Central memory CD4-positive, alpha-beta T cell (primary cell): ENCODE measurements around the gene CHST7.

ENCODE experiments used
- DNase-seq: peaks from one replicate; pipeline ENCODE4 v3.0.0; 2022

CHST7 gene

GRCh38 chrX:46610070-46610658 is 36.6 kb downstream of the CHST7 start:
- no peak for DNase-seq

- peak; percentile 73 for DNase-seq
Observed at GRCh38 chrX:46611658-46612362, 38.2 kb downstream of the CHST7 start.

- no peak for DNase-seq
Observed at GRCh38 chrX:46617906-46618305, 44.3 kb downstream of the CHST7 start.

GRCh38 chrX:46618947-46619346 is 45.4 kb downstream of the CHST7 start:
- no peak for DNase-seq

- no peak for DNase-seq
Observed at GRCh38 chrX:46620505-46620904, 46.9 kb downstream of the CHST7 start.

- DNase-seq, result no peak
Observed at GRCh38 chrX:46621572-46621971, 48.0 kb downstream of the CHST7 start.

- no peak for DNase-seq
Observed at GRCh38 chrX:46624090-46624786, 50.7 kb downstream of the CHST7 start.

GRCh38 chrX:46626566-46626965 is 53.0 kb downstream of the CHST7 start:
- DNase-seq, result no peak

- DNase-seq, result no peak
Observed at GRCh38 chrX:46627062-46627461, 53.5 kb downstream of the CHST7 start.

- DNase-seq, result no peak
Observed at GRCh38 chrX:46627711-46628419, 54.3 kb downstream of the CHST7 start.

GRCh38 chrX:46628460-46629371 is 55.2 kb downstream of the CHST7 start:
- DNase-seq, result no peak

- DNase-seq, result no peak
Observed at GRCh38 chrX:46630141-46630540, 56.6 kb downstream of the CHST7 start.

GRCh38 chrX:46634577-46634976 is 61.0 kb downstream of the CHST7 start:
- DNase-seq, result no peak

- no peak for DNase-seq
Observed at GRCh38 chrX:46635186-46635585, 61.6 kb downstream of the CHST7 start.

GRCh38 chrX:46636223-46636622 is 62.7 kb downstream of the CHST7 start:
- DNase-seq, result no peak

GRCh38 chrX:46637938-46638337 is 64.4 kb downstream of the CHST7 start:
- no peak for DNase-seq

- DNase-seq, result peak; percentile 19
Observed at GRCh38 chrX:46642145-46642544, 68.6 kb downstream of the CHST7 start.

GRCh38 chrX:46643636-46644035 is 70.1 kb downstream of the CHST7 start:
- no peak for DNase-seq

- no peak for DNase-seq
Observed at GRCh38 chrX:46645614-46646013, 72.0 kb downstream of the CHST7 start.

GRCh38 chrX:46647251-46647650 is 73.7 kb downstream of the CHST7 start:
- no peak for DNase-seq
